ENCODE measurements around the gene TAS2R60. TPM values are rescaled to one million over a fixed set of nuclear protein-coding genes. Genes with fewer than 3 reads are reported as not detected.
"Not testable (repeated sequence)": the region's sequence is repeated elsewhere in the genome, so short reads cannot be mapped to it uniquely, and the experiment has no call there.

Gene TAS2R60
- total RNA-seq, result not detected

GRCh38 chr7:143443153-143443552, at the start of gene TAS2R60:
Gene TAS2R60 (plus strand): TSS chr7:143443453. CDS start chr7:143443453, 0 bp downstream.
- Mint-ChIP-seq H3K4me3 (no peak within 1 kb of the TSS), H3K9me3 (no peaks in the 10 kb centered on the region), H3K36me3 (ENCODE audit: insufficient read depth) (peaks cover 4% of the 10 kb centered on the region), H3K4me1 (ENCODE audit: low read depth) (peaks cover 6% of the 10 kb centered on the region), H3K27me3 (ENCODE audit: low read depth) (no peaks in the 10 kb centered on the region)
- ATAC-seq (no peak), DNase-seq (no peak)

GRCh38 chr7:143394068-143394467, 49.2 kb upstream of the TAS2R60 start:
- no peaks in the 10 kb centered on the region for H3K9me3 Mint-ChIP-seq
- no peak for ATAC-seq
- H3K27me3 Mint-ChIP-seq (ENCODE audit: low read depth), result no peaks in the 10 kb centered on the region

GRCh38 chr7:143394777-143395176, 48.5 kb upstream of the TAS2R60 start:
- H3K27me3 Mint-ChIP-seq (ENCODE audit: low read depth), result no peaks in the 10 kb centered on the region
- no peak for ATAC-seq
- peaks cover 12% of the 10 kb centered on the region for H3K36me3 Mint-ChIP-seq (ENCODE audit: insufficient read depth)
- no peak overlapping the region for H3K4me3 Mint-ChIP-seq
- no peak for DNase-seq
- H3K9me3 Mint-ChIP-seq, result no peaks in the 10 kb centered on the region
- peaks cover 13% of the 10 kb centered on the region for H3K4me1 Mint-ChIP-seq (ENCODE audit: low read depth)

More at GRCh38 chr7:143394068-143394467, 49.2 kb upstream of the TAS2R60 start:
- Mint-ChIP-seq H3K4me3 (no peak overlapping the region), H3K4me1 (ENCODE audit: low read depth) (peaks cover 21% of the 10 kb centered on the region), H3K36me3 (ENCODE audit: insufficient read depth) (peaks cover 16% of the 10 kb centered on the region)
- no peak for DNase-seq

- ATAC-seq (no peak), DNase-seq (no peak)
- H3K9me3 Mint-ChIP-seq, result no peaks in the 10 kb centered on the region
- H3K4me1 Mint-ChIP-seq (ENCODE audit: low read depth), result peaks cover 9% of the 10 kb centered on the region
- H3K27me3 Mint-ChIP-seq (ENCODE audit: low read depth), result no peaks in the 10 kb centered on the region
- H3K36me3 Mint-ChIP-seq (ENCODE audit: insufficient read depth), result peaks cover 8% of the 10 kb centered on the region
- H3K4me3 Mint-ChIP-seq, result no peak overlapping the region
Observed at GRCh38 chr7:143395187-143396149, 47.8 kb upstream of the TAS2R60 start.

- H3K9me3 Mint-ChIP-seq, result no peaks in the 10 kb centered on the region
- ATAC-seq (no peak), DNase-seq (no peak)
- peaks cover 5% of the 10 kb centered on the region for H3K36me3 Mint-ChIP-seq (ENCODE audit: insufficient read depth)
- H3K27me3 Mint-ChIP-seq (ENCODE audit: low read depth), result no peaks in the 10 kb centered on the region
- H3K4me1 Mint-ChIP-seq (ENCODE audit: low read depth), result peaks cover 9% of the 10 kb centered on the region
- no peak overlapping the region for H3K4me3 Mint-ChIP-seq
Observed at GRCh38 chr7:143396182-143396581, 47.1 kb upstream of the TAS2R60 start.

GRCh38 chr7:143396625-143397556, 46.4 kb upstream of the TAS2R60 start:
- Mint-ChIP-seq H3K9me3 (no peaks in the 10 kb centered on the region), H3K36me3 (ENCODE audit: insufficient read depth) (peaks cover 5% of the 10 kb centered on the region), H3K4me1 (ENCODE audit: low read depth) (peaks cover 9% of the 10 kb centered on the region), H3K27me3 (ENCODE audit: low read depth) (no peaks in the 10 kb centered on the region), H3K4me3 (no peak overlapping the region)
- ATAC-seq (no peak), DNase-seq (no peak)

GRCh38 chr7:143397710-143398530, 45.3 kb upstream of the TAS2R60 start:
- DNase-seq (no peak), ATAC-seq (no peak)
- no peaks in the 10 kb centered on the region for H3K27me3 Mint-ChIP-seq (ENCODE audit: low read depth)
- H3K9me3 Mint-ChIP-seq, result no peaks in the 10 kb centered on the region
- H3K4me1 Mint-ChIP-seq (ENCODE audit: low read depth), result peaks cover 13% of the 10 kb centered on the region
- no peak overlapping the region for H3K4me3 Mint-ChIP-seq
- peaks cover 4% of the 10 kb centered on the region for H3K36me3 Mint-ChIP-seq (ENCODE audit: insufficient read depth)

GRCh38 chr7:143398616-143399015, 44.6 kb upstream of the TAS2R60 start:
- H3K36me3 Mint-ChIP-seq (ENCODE audit: insufficient read depth), result peaks cover 2% of the 10 kb centered on the region
- H3K4me3 Mint-ChIP-seq, result no peak overlapping the region
- ATAC-seq (no peak), DNase-seq (no peak)
- H3K4me1 Mint-ChIP-seq (ENCODE audit: low read depth), result peaks cover 16% of the 10 kb centered on the region
- no peaks in the 10 kb centered on the region for H3K9me3 Mint-ChIP-seq
- H3K27me3 Mint-ChIP-seq (ENCODE audit: low read depth), result no peaks in the 10 kb centered on the region

GRCh38 chr7:143399151-143399550, 44.1 kb upstream of the TAS2R60 start:
- DNase-seq (no peak), ATAC-seq (no peak)
- no peaks in the 10 kb centered on the region for H3K9me3 Mint-ChIP-seq
- peaks cover 2% of the 10 kb centered on the region for H3K36me3 Mint-ChIP-seq (ENCODE audit: insufficient read depth)
- H3K27me3 Mint-ChIP-seq (ENCODE audit: low read depth), result no peaks in the 10 kb centered on the region
- H3K4me1 Mint-ChIP-seq (ENCODE audit: low read depth), result peaks cover 21% of the 10 kb centered on the region
- no peak overlapping the region for H3K4me3 Mint-ChIP-seq

- peaks cover 2% of the 10 kb centered on the region for H3K36me3 Mint-ChIP-seq (ENCODE audit: insufficient read depth)
- H3K4me3 Mint-ChIP-seq, result no peak overlapping the region
- no peaks in the 10 kb centered on the region for H3K9me3 Mint-ChIP-seq
- DNase-seq, result no peak
- peaks cover 21% of the 10 kb centered on the region for H3K4me1 Mint-ChIP-seq (ENCODE audit: low read depth)
- no peaks in the 10 kb centered on the region for H3K27me3 Mint-ChIP-seq (ENCODE audit: low read depth)
- no peak for ATAC-seq
Observed at GRCh38 chr7:143399642-143400041, 43.6 kb upstream of the TAS2R60 start.

- Mint-ChIP-seq H3K9me3 (no peaks in the 10 kb centered on the region), H3K36me3 (ENCODE audit: insufficient read depth) (no peaks in the 10 kb centered on the region), H3K4me1 (ENCODE audit: low read depth) (peaks cover 30% of the 10 kb centered on the region), H3K27me3 (ENCODE audit: low read depth) (no peaks in the 10 kb centered on the region), H3K4me3 (no peak overlapping the region)
- ATAC-seq (no peak), DNase-seq (no peak)
Observed at GRCh38 chr7:143401265-143401664, 42.0 kb upstream of the TAS2R60 start.

- not testable (repeated sequence) for H3K36me3 Mint-ChIP-seq (ENCODE audit: insufficient read depth); ATAC-seq; H3K9me3 Mint-ChIP-seq; H3K4me3 Mint-ChIP-seq; DNase-seq; H3K27me3 Mint-ChIP-seq (ENCODE audit: low read depth)
- peaks cover 40% of the 10 kb centered on the region for H3K4me1 Mint-ChIP-seq (ENCODE audit: low read depth)
Observed at GRCh38 chr7:143402233-143402632, 41.0 kb upstream of the TAS2R60 start.

- H3K27me3 Mint-ChIP-seq (ENCODE audit: low read depth), result peaks cover 2% of the 10 kb centered on the region
- no peak overlapping the region for H3K4me3 Mint-ChIP-seq
- DNase-seq (no peak), ATAC-seq (no peak)
- peaks cover 67% of the 10 kb centered on the region for H3K4me1 Mint-ChIP-seq (ENCODE audit: low read depth)
- no peaks in the 10 kb centered on the region for H3K9me3 Mint-ChIP-seq
- no peaks in the 10 kb centered on the region for H3K36me3 Mint-ChIP-seq (ENCODE audit: insufficient read depth)
Observed at GRCh38 chr7:143405173-143406001, 37.9 kb upstream of the TAS2R60 start.

Data from activated T-cell treated with anti-CD3 and anti-CD28 coated beads, Interleukin-2, amount 50 U/mL, for 4 hours (primary cell).